ENCODE data around the gene STK32B.

DNA sequence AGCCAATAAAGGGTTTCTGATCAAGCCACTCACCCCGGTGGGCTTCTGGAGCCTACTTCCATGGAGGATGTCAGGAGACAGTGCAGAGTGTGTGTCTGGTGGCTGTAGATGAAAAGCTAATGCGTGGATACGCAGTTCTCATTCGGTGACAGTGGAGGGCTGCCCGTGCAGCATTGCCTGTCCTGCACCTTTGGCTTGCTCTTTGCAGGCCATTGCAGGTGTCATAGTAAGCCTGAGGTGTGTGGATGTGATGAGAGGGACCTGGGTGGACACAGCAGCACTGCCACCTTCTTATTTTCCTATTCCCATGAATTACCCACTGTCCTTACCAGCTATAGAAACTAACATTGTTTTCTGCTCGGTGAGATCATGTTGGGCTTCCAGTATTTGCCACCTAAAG is 101.2 kb downstream of the STK32B start:
- TF ChIP-seq CTCF (tag by site-specific recombination; IDR thresholded peaks at IDR 0.05) (no peak), HOXA7 (CRISPR knock-in tag; IDR thresholded peaks at IDR 0.05; ENCODE audit: borderline replicate concordance) (no peak), ZBTB21 (tag by site-specific recombination; IDR thresholded peaks at IDR 0.05) (no peak), ZFP41 (tag by site-specific recombination; IDR thresholded peaks at IDR 0.05; ENCODE audit: borderline replicate concordance) (no peak), MEIS1 (CRISPR knock-in tag; IDR thresholded peaks at IDR 0.05; ENCODE audit: borderline replicate concordance) (no peak), ZBTB17 (tag by site-specific recombination; IDR thresholded peaks at IDR 0.05) (no peak), ZNF335 (tag by site-specific recombination; conservative IDR thresholded peaks at IDR 0.05) (no peak), ZBTB1 (tag by site-specific recombination; IDR thresholded peaks at IDR 0.05) (no peak), ZSCAN18 (tag by site-specific recombination; IDR thresholded peaks at IDR 0.05) (no peak)

Measured in HEK293 (cell line).